HK-2 (cell line): ENCODE data around the gene HOXD1.

Experiments
- DNase-seq: peaks from one replicate; pipeline ENCODE4 v3.0.0-alpha.2; 2018; ENCODE audit not compliant: unreplicated experiment

Gene HOXD1

DNA sequence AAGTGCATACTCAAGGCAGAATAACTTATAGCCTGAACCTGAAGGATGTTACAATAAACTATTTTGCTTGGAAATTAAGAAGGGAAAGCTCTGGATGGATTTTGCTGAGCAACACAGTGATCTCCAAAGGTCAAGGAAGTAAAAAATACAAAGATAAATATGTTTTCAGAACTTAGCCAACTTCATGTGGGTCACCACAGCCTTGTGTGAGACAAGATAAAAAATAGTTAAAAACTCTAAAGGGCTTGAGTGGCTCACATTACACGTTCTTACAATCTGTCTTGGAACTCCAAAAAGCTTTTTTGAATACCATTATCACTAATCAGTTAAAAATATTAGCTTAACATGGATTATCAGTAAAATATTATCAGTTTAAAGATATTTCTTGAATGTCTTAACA, 51.8 kb downstream of the HOXD1 start:
- no peak for DNase-seq
